ENCODE data around the gene LIMK1.
"Not testable (repeated sequence)": the region's sequence is repeated elsewhere in the genome, so short reads cannot be mapped to it uniquely, and the experiment has no call there.

Gene LIMK1

DNA sequence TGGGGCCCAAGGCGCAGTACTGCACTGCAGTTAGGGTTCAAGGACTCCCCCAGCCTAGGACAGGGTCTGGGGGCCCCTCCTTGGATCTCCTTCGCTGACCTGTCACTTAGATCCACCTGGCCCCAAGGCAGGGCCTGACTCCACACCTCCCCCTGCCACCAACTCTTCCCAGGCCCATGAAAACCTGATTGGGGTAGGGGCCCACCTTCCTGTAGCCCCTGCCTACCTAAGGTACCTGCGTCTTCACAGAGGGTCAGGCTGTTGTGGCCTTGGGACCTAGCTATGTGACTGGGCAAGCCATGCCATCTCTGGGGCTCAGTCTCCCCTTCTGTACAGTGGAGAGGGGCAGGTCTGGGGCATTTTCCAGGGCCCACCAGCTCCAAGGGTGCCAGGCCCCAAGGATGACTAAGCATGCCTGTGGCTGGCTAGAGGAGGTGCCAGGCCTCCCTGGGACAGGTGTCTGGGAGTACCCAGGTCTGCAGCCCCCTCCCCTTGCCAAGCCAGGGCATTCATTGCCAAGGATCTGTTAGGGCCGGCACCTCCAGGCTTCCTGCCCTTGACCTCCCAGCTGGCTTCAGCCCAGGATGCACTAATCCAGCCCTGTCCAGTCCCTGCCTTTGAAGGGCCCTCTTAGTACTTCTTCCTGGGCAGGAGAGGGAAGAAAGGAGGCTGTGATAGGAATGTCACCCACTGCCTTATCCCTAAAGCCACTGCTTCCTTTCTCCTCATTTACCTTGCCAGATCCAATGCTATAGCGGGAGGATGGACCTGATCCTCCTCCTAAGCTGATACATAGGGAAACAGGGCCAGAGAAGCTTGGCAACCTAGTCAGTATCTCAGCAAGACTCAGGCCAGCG, 1.3 kb downstream of the LIMK1 start:
- no peak for DNase-seq

DNA sequence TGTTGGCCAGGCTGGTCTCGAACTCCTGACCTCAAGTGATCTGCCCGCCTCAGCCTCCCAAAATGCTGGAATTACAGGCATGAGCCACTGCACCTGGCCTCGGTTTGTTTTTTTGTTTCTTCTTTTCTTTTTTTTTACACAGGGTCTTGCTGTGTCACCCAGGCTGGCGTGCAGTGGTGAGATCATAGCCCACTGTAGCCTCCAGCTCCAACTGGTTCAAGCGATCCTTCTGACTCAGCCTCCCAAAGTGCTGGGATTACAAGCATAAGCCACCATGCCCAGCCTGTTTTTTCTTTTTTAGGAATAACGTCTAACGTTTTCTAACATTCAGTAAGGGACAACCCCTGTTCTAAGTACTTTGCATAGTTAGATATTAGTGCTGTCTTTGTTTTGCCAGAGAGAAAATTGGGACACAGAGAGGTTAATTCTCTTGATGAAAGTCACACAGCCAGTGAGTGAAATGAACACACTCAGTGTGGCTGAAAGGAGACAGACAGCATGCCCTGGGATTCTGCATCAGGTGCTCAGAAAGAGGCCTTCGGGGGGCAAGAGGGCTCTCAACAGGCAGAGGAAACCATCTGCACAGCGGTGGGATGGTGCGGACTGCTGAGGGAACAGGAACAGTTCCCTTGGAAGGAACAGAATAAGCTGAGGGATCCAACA, 4.3 kb downstream of the LIMK1 start:
- no peak for DNase-seq

DNA sequence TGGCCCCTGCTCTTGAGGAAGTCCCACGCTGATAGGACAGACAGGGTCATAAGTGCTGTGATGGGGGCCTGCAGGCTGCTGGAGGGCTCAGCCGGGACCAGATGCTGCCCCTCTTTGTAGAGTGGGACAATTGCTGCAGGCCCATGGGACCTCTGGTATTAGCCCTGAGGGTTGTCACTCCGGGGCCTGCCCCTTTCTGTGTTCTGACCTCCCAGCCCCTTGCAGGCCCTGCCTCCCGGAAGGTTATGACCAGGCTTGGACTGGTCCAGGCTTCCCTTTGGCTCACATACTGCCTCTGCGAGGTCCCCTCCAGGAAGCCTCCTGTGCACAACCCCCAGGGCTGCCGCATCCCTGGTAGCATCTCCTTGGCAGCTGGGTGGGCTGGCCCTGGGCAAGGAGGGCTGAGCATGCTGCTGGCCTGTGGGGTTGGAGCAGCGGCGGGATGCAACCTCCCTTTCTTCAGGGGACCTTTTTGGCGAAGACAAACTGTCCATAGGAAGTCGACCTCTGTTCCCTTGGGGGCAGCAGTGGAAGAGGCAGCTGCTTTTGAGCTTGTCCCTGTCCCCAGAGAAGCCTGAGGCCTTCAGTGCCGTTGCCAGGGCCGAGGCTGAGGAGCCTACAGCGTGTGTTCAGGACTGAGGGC, 8.8 kb downstream of the LIMK1 start:
- DNase-seq, result no peak

DNA sequence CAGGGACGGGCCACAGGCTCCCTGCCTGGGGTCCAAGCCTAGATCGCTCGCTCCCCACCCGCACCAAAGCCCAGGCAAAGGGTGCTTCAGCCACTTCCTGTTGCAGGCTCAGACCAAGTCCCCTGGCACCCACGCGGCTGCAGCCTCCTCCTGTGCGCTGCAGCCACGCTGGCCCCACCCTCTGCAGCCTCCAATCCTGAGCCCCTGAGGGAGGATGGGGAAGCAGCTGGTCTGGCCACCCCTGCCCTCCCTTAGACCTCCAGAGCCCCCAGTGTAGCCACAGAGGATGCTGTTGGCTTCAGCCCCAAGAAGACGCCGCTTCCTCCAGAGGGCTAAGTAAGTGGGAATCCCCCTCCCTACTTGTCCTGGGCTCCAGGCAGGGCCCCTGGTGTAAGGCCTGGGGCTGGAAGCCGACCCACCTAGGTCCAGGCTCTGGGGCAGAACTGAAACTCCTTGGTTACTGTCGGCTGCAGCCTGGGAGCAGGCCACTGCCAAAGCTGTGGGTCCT, 9.4 kb downstream of the LIMK1 start:
- no peak for DNase-seq

DNA sequence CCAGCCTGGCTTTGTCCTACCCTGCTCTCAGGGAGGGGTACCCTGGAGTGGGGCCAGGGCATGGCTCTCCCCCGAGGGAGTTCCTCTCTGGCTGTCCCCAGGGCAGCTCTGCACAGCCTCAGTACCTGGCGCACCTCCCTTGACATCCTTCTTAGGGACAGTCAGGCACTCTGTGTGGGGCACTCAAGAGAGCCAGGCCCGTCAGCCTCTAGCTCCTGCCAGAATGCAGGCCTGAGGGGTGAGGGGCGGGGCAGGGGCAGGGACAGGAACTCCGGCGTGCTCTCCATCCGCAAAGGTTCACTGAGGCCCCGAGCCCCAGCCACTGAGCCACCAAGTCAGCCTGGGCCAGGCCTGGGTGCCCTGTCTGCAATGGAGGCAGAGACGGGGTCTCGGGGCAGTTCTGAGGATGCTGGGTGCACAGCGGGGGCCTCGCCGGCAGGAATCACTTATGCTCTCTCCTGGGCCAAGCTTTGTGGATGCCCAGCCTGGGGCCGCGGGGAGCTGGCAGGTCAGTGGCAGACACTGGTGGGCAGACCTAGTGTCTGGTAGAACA, 10.1 kb downstream of the LIMK1 start:
- DNase-seq, result no peak

DNA sequence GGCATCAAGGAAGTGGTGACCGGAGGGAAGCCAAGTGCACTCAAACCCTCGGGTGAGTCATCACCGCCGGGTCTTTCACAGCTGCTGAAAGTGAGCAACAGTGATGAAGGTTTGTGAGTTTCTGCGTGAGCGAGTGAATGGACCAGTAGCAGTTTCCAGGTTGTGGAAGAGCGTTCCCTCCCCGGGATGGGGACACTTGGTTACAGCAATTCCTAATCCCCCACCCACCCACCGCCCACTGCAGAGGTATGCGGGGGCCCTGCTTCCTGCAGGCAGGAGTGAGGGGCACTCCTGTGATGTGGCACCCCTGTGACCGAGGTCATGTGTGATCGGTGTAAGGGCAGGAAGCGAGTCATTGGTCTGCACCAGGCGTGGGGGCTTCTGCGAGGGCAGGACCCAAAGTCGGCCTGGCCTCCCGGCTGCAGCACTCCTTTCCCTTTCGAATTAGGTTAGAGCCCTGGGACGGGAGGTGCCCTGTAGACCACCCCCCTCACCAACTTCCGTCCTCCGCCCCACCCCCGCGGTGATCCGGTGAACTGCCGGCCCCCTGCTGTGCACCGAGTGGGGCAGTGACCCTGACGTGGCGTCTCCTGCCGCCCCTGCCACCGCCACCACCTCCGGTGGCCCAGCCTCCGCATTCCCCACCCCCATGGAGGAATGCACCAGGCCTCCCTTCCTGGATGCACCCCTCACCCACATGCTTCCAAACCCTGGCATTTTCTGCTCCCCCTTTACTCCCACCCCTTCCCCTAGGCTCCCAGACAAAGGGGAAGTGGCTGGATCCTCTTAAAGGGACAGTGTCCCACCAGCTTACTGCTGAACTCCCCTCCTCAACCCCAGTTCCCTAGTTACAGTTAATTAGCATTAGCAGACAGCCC, 10.9 kb downstream of the LIMK1 start:
- DNase-seq, result peak; percentile 76

DNA sequence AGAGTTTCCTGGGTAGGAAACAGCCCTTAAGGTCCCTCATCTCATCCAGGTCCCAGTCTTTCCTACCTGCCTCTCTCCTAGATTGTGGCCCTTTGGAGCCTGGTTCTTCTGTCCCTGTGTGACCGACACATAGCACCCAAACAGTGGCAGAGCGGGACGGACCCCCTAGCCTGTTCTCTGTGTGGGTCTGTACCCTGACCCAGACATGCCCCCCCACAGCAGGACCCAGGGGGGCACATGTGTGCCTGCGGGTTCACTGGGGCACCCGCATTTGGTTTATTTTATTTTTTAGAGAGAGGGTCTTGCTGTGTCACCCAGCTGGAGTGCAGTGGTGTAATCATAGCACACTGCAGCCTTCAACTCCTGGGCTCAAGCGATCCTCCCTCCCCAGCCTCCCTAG, 11.5 kb downstream of the LIMK1 start:
- no peak for DNase-seq

DNA sequence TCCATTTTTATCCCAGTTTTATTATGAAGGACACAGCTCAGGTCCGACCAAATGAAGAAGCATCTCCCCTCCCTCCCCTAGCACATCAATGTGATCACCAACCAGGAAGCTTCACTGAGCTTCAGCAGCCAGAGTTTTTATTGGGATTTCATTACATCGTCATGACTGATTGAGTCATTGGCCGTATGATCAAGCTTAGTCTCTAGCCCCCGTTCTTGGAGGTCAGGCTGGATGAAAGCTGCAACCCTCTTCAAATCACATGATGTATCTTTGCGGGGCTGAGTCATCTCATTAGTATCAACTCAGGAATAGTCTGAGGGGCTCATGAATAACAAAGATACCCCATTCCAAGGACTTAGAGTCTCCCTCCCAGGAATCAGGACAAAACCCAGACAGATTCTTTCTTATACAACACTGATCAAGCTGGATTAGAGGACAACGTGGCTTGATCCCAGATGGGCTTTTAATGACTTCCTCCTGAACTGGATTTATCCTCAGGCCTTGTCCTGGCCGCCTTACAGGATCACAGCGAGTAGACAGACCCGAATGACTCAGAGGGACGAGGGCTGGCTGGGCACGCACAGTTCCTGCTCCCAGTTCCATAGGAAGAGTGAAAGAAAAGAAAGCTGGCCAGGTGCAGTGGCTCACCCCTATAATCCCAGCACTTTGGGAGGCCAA, 14.5 kb downstream of the LIMK1 start:
- no peak for DNase-seq

DNA sequence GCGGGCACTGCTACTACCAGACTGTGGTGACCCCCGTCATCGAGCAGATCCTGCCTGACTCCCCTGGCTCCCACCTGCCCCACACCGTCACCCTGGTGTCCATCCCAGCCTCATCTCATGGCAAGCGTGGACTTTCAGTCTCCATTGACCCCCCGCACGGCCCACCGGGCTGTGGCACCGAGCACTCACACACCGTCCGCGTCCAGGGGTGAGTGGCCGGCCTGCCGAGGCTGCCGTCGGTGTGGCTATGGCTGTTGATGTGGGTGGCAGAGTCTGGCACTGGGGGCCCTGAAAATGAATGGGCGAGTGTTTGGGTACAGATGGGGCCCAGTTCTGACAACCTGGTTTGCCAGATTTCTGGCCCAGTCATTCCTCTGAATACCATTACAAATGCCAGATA, 15.4 kb downstream of the LIMK1 start:
- no peak for DNase-seq

DNA sequence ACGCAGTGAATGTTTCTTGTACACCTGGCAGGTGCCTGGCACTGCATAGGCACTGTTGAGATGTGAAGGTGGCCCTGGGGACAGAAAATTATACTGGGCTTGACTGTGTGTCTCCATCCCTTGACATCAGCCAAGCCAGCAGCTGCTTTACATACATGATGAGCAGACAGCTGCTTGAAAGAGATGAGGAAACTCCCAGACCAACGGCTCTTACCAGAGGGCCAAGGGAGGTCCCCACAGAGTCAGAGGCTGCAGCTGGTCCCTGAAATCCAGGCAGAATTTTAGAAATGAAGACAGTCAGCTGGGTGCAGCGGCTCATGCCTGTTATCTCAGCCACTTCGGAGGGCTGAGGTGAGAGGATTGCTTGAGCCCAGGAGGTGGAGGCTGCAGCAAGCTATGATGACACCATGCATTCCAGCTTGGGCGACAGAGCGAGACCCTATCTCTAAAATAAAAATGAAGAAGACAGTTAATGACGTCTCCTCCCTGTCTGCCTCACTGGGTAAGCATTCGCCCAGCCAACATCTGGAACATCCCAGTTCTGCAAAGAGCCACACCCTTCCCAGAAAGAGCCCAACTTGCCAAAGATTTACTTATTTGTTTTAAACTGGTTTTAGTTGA, 17.6 kb downstream of the LIMK1 start:
- no peak for DNase-seq

DNA sequence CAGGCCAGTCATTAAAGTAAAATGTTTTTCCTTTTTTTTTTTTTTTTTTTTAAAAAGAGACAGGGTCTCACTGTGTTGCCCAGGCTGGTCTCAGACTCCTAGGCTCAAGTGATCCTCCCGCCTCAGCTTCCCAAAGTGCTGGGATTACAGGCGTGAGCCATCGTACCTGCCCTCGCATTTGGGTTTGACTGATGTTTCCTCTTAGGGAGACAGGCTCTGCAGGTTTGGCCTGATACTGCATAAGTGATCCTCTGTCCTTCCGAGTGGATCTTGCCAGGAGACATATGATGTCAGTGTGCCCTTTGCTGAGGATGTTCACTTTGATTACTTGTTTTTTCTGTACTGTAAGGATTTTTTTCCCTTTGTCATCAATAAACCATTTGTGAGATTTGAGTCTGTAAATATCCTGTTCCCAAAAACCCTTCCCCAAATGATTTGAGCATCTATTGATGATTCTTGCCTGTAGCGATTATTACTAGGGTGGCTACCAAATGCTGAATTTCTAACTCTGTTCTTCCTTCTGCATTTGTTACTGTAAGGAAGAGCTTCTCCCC, 19.7 kb downstream of the LIMK1 start:
- no peak for DNase-seq

DNA sequence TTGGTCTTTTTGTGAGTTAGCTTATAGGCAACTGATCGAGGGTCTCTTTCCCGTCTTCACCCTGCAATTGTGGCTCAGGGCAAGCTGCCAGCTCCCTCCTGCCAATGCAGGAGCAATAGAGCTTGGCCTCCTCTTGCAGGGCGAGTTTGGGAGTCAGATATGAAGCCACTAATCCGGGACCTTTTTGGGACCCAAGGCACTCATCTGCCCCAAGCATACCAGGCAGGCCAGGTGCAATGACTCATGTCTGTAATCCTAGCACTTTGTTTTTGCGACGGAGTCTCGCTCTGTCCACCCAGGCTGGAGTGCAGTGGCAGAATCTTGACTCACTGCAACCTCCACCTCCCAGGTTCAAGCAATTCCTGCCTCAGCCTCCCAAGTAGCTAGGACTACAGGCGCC, 21.1 kb downstream of the LIMK1 start:
- DNase-seq, result no peak

DNA sequence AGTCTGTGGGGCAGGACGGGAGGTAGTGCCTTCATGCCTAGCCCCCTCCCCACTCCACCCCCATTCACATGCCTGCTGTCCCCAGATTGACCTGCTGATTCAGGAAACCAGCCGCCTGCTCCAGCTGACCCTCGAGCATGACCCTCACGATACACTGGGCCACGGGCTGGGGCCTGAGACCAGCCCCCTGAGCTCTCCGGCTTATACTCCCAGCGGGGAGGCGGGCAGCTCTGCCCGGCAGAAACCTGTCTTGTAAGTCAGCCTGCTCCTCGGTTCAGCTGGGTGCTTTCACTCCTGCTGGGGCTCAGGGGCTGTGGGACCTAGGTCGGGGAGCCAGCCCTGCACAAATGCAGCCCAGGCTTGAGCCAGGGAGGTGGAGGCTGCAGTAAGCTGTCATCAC, 22.4 kb downstream of the LIMK1 start:
- DNase-seq, result no peak

DNA sequence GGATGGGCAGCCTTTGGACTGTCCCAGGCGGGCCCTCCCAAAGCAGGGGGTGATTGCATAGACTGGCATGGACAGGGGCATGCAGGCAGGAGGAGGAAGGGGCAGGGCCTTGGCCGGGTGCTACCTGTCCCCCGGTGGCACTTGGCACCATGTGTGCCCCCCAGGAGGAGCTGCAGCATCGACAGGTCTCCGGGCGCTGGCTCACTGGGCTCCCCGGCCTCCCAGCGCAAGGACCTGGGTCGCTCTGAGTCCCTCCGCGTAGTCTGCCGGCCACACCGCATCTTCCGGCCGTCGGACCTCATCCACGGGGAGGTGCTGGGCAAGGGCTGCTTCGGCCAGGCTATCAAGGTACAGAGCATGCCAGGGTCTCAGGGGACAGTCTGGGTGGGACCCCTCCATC, 23.2 kb downstream of the LIMK1 start:
- DNase-seq, result no peak

DNA sequence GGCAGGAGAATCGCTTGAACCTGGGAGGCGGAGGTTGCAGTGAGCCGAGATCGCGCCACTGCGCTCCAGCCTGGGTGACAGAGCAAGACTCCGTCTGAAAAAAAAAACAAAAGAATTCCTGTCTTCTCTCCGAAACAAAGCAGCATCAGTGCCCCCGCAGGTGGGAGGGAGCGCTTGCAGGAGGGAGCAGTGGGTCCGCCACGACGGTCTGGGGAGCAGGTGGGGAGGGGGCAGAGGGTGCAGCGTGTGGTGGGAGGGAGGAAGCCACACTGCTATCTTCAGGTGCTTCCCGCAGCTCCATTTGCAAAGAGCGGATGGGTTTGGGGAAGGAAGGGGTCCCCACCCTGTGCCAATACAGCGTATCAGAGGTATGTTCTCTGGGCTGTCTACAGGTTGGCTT, 31.7 kb downstream of the LIMK1 start:
- DNase-seq, result no peak

DNA sequence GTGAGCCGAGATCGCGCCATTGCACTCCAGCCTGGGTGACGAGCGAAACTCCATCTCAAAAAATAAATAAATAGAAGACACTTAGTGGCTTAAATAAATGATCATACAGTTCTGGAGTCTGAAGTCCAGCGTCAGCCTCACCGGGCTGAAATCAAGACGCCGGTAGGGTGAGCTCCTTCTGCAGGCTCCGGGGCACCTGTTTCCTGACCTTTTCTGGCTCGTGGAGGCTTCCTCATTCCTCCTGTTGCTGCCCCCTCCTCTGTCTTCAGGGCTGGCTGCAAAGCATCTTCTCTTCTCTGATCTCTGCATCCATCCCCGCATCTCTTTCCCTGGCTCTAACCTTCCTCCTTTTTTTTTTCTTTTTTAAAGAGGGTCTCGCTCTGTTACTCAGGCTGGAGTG, 32.8 kb downstream of the LIMK1 start:
- no peak for DNase-seq

DNA sequence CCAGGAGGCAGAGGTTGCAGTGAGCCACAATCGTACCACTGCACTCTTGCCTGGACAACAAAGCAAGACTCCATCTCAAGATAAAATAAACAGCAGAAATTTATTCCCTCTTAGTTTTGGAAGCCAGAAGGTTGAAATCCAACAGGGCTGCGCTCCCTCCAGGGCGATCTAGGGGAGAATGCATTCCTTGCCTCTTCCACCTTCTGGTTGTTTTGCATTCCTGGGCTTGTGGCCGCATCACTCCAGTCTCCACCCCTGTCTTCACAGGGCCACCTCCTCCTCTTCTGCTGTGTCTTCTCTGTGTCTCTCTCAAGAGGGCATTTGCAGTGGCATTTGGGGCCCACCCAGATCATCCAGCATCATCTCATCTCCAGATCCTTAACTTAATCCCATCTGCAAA, 36.2 kb downstream of the LIMK1 start:
- no peak for DNase-seq

DNA sequence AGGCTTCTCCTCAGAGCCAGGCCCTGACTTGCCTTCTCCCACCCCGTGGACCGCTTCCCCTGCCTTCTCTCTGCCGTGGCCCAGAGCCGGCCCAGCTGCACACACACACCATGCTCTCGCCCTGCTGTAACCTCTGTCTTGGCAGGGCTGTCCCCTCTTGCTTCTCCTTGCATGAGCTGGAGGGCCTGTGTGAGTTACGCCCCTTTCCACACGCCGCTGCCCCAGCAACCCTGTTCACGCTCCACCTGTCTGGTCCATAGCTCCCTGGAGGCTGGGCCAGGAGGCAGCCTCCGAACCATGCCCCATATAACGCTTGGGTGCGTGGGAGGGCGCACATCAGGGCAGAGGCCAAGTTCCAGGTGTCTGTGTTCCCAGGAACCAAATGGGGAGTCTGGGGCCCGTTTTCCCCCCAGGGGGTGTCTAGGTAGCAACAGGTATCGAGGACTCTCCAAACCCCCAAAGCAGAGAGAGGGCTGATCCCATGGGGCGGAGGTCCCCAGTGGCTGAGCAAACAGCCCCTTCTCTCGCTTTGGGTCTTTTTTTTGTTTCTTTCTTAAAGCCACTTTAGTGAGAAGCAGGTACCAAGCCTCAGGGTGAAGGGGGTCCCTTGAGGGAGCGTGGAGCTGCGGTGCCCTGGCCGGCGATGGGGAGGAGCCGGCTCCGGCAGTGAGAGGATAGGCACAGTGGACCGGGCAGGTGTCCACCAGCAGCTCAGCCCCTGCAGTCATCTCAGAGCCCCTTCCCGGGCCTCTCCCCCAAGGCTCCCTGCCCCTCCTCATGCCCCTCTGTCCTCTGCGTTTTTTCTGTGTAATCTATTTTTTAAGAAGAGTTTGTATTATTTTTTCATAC, 38.0 kb downstream of the LIMK1 start:
- DNase-seq, result no peak

DNA sequence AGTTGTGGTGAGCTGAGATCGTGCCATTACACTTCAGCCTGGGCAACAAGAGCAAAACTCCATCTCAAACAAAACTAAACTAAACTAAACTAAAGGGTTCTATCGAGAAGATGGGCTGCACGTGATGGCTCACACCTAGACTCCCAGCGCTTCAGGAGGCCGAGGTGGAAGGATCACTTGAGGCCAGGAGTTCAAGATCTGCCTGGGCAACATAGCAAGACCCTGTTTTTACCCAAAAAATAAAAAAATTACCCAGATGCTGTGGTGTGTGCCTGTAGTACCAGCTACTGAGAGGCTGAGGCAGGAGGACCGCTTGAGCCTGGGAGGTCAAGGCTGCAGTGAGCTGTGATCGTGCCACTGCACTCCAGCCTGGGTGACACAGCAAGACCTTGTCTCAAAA, 40.3 kb downstream of the LIMK1 start:
- DNase-seq, result not testable (repeated sequence)

DNA sequence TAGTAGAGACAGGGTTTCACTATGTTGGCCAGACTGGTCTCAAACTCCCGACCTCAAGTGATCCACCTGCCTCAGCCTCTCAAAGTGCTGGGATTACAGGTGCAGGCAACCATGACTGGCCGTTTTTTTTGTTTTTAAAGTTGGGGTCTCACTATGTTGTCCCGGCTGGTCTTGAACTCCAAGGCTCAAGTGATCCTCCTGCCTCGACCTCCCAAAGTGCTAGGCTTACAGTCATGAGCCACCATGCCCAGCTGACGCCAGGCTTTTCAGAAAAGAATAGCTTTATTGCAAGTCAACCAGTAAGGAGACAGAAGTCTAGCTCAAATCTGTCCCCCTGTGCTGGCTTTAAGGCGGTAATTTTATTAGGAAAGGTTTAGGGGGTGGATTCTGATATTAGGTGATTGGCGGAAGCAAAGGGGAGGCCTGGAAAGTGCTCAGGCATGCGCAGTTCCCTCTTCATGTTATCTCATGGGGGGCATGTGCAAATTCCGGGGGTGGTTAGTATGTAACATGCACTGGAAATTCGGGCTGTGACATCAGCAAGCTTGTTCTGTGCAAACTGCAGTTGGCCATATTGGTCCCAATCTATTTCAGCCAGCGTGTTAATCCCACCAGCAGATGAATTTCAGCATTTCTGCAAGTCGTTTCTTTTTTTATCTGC, 42.7 kb downstream of the LIMK1 start:
- DNase-seq, result no peak
